HCT116 (cell line): ENCODE data around the gene ANKIB1.

Experiments
- EZH2 ChIP-seq: fragments of 200-600 bp; sonication (generic); IDR thresholded peaks from 2 replicates; pipeline ENCODE4 v1.6.1; 2017; ENCODE audit warnings: antibody characterized with exemption, mixed run types
- EZH2phosphoT487 ChIP-seq: fragments of 200-600 bp; IDR thresholded peaks from 2 replicates; pipeline ENCODE4 v1.6.1; 2018; ENCODE audit warnings: antibody characterized with exemption, borderline replicate concordance
- FOSL1 ChIP-seq: IDR thresholded peaks from 2 replicates; pipeline ENCODE4 v1.6.1; 2012; ENCODE audit warnings: low read depth
- POLR2A ChIP-seq: IDR thresholded peaks from 2 replicates; pipeline ENCODE4 v1.7.0; 2011; ENCODE audit warnings: borderline replicate concordance; ENCODE audit not compliant: insufficient read depth, insufficient read length; ENCODE audit errors: extremely low read depth
- POLR2AphosphoS5 ChIP-seq: IDR thresholded peaks from 2 replicates; pipeline ENCODE4 v1.6.1; 2011; ENCODE audit warnings: mild to moderate bottlenecking, low read depth, low read length, moderate library complexity
- RAD21 ChIP-seq: IDR thresholded peaks from 2 replicates; pipeline ENCODE4 v1.6.1; 2012; ENCODE audit warnings: low read depth, mild to moderate bottlenecking
- TCF7L2 ChIP-seq: IDR thresholded peaks from 2 replicates; pipeline ENCODE4 v1.7.0; 2011; ENCODE audit warnings: borderline replicate concordance, inconsistent platforms; ENCODE audit not compliant: insufficient read depth, insufficient read length; ENCODE audit errors: extremely low read depth
- TF ChIP-seq, protein P1 (sequence below), 3 experiments: fragments of 200-600 bp in 1 of 3; sonication (generic) in 1 of 3; IDR thresholded peaks in 2 of 3; conservative IDR thresholded peaks in 1 of 3; 2 replicates each; pipeline ENCODE4 v1.5.1; 2012 to 2017; ENCODE audit warnings: low read depth in 2 of 3, low read length in 2 of 3, antibody characterized with exemption in 1 of 3, borderline replicate concordance in 1 of 3, control low read depth in 1 of 3, mild to moderate bottlenecking in 1 of 3, mixed read lengths in 1 of 3, mixed run types in 1 of 3, moderate library complexity in 1 of 3; ENCODE audit not compliant: insufficient read depth in 1 of 3
- TF ChIP-seq, protein P2 (sequence below): IDR thresholded peaks from 2 replicates; pipeline ENCODE4 v1.6.1; 2012; ENCODE audit warnings: low read depth

DNA sequence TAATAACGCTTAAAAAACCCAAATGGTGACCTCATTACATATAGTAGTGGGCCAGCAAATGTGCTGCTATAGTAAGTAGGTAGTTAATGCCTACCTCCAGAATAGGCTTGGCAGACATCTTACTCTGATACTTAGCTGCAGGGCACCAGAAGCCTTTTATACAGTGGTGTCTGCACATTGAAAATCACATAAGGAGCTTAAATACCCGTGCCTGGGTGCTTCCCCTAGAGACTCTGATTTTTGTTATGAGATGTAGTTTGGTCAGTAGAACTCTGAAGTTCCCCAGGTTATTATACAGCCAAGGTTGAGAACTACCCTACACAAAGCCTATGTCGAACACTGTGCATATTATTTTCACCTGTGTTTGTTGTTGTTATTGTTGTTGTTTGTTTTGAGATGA lies 47.2 kb downstream of the ANKIB1 start:
- TF ChIP-seq, protein P1, sequence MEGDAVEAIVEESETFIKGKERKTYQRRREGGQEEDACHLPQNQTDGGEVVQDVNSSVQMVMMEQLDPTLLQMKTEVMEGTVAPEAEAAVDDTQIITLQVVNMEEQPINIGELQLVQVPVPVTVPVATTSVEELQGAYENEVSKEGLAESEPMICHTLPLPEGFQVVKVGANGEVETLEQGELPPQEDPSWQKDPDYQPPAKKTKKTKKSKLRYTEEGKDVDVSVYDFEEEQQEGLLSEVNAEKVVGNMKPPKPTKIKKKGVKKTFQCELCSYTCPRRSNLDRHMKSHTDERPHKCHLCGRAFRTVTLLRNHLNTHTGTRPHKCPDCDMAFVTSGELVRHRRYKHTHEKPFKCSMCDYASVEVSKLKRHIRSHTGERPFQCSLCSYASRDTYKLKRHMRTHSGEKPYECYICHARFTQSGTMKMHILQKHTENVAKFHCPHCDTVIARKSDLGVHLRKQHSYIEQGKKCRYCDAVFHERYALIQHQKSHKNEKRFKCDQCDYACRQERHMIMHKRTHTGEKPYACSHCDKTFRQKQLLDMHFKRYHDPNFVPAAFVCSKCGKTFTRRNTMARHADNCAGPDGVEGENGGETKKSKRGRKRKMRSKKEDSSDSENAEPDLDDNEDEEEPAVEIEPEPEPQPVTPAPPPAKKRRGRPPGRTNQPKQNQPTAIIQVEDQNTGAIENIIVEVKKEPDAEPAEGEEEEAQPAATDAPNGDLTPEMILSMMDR (IDR thresholded peaks at IDR 0.05 in 2 of 3, conservative IDR thresholded peaks at IDR 0.05 in 1 of 3; ENCODE audit: borderline replicate concordance in 1 of 3, insufficient read depth in 1 of 3, low read depth in 2 of 3, low read length in 2 of 3), result no peak
- no peak for TF ChIP-seq RAD21
- TF ChIP-seq POLR2A, result no peak
- TF ChIP-seq FOSL1, result no peak
- TF ChIP-seq EZH2, result no peak
- no peak for TF ChIP-seq POLR2AphosphoS5
- TF ChIP-seq EZH2phosphoT487, result no peak
- TF ChIP-seq, protein P2, sequence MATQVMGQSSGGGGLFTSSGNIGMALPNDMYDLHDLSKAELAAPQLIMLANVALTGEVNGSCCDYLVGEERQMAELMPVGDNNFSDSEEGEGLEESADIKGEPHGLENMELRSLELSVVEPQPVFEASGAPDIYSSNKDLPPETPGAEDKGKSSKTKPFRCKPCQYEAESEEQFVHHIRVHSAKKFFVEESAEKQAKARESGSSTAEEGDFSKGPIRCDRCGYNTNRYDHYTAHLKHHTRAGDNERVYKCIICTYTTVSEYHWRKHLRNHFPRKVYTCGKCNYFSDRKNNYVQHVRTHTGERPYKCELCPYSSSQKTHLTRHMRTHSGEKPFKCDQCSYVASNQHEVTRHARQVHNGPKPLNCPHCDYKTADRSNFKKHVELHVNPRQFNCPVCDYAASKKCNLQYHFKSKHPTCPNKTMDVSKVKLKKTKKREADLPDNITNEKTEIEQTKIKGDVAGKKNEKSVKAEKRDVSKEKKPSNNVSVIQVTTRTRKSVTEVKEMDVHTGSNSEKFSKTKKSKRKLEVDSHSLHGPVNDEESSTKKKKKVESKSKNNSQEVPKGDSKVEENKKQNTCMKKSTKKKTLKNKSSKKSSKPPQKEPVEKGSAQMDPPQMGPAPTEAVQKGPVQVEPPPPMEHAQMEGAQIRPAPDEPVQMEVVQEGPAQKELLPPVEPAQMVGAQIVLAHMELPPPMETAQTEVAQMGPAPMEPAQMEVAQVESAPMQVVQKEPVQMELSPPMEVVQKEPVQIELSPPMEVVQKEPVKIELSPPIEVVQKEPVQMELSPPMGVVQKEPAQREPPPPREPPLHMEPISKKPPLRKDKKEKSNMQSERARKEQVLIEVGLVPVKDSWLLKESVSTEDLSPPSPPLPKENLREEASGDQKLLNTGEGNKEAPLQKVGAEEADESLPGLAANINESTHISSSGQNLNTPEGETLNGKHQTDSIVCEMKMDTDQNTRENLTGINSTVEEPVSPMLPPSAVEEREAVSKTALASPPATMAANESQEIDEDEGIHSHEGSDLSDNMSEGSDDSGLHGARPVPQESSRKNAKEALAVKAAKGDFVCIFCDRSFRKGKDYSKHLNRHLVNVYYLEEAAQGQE, result no peak
- TF ChIP-seq TCF7L2, result no peak
